Keratinocyte (primary cell): ENCODE measurements around the gene ENDOU. TPM values are rescaled to one million over a fixed set of nuclear protein-coding genes. Genes with fewer than 3 reads are reported as not detected.
A peak's percentile ranks its signal among the peaks of the same experiment; 100 is the strongest.

Experiments
- DNase-seq: peaks from one replicate; pipeline ENCODE4 v3.0.0-alpha.2; 2011; ENCODE audit warnings: low read depth, missing footprints, low spot score
- FAIRE-seq: peaks from 2 replicates; lab custom pipeline; 2011; peaks lifted over from hg19 to GRCh38; lab: Jason Lieb, UNC
- H2AFZ ChIP-seq: 2 replicates; pipeline ENCODE4 v1.6.0; 2012; ENCODE audit warnings: low read length, control low read depth, inconsistent platforms; ENCODE audit not compliant: control insufficient read depth
- H3K27ac ChIP-seq: 2 replicates; pipeline ENCODE4 v1.5.1; 2011; ENCODE audit warnings: low read length; ENCODE audit not compliant: control insufficient read depth, insufficient read depth
- H3K27me3 ChIP-seq: 3 replicates; pipeline ENCODE4 v1.6.0; 2011; ENCODE audit warnings: low read length; ENCODE audit not compliant: control insufficient read depth, insufficient read depth; ENCODE audit errors: extremely low read depth
- H3K36me3 ChIP-seq, 2 experiments: 2 replicates in 1 of 2; 3 replicates in 1 of 2; pipeline ENCODE4 v1.5.1; 2011; ENCODE audit warnings: low read length in 2 of 2, mild to moderate bottlenecking in 1 of 2; ENCODE audit not compliant: control insufficient read depth in 2 of 2, insufficient read depth in 2 of 2; ENCODE audit errors: extremely low read depth in 1 of 2
- H3K4me1 ChIP-seq: 3 replicates; pipeline ENCODE4 v1.5.1; 2011; ENCODE audit warnings: low read length; ENCODE audit not compliant: control insufficient read depth, insufficient read depth; ENCODE audit errors: extremely low read depth
- H3K4me2 ChIP-seq: 3 replicates; pipeline ENCODE4 v1.6.0; 2011; ENCODE audit warnings: low read depth, low read length; ENCODE audit not compliant: control insufficient read depth, insufficient read depth; ENCODE audit errors: extremely low read depth
- H3K4me3 ChIP-seq, 3 experiments: fragments of 200-600 bp in 1 of 3; sonication (generic) in 1 of 3; 2 replicates in 2 of 3; 3 replicates in 1 of 3; pipeline ENCODE4 v1.5.1; 2011 to 2016; ENCODE audit warnings: low read length in 3 of 3, mild to moderate bottlenecking in 3 of 3, control low read depth in 2 of 3, inconsistent platforms in 1 of 3, low read depth in 1 of 3, mixed read lengths in 1 of 3, mixed run types in 1 of 3, moderate library complexity in 1 of 3; ENCODE audit not compliant: control insufficient read depth in 2 of 3, insufficient read depth in 2 of 3; ENCODE audit errors: extremely low read depth in 1 of 3
- H3K79me2 ChIP-seq: 2 replicates; pipeline ENCODE4 v1.6.0; 2012; ENCODE audit warnings: low read length; ENCODE audit not compliant: control insufficient read depth, insufficient read depth
- H3K9ac ChIP-seq: 3 replicates; pipeline ENCODE4 v1.6.0; 2011; ENCODE audit warnings: low read length; ENCODE audit not compliant: control insufficient read depth, insufficient read depth; ENCODE audit errors: extremely low read depth
- H3K9me1 ChIP-seq: 3 replicates; pipeline ENCODE4 v1.6.0; 2011; ENCODE audit warnings: low read length; ENCODE audit not compliant: control insufficient read depth, insufficient read depth; ENCODE audit errors: extremely low read depth
- H3K9me3 ChIP-seq: 2 replicates; pipeline ENCODE4 v1.5.1; 2012; ENCODE audit warnings: low read depth, low read length; ENCODE audit not compliant: control insufficient read depth
- H4K20me1 ChIP-seq: 3 replicates; pipeline ENCODE4 v1.6.0; 2011; ENCODE audit warnings: low read length; ENCODE audit not compliant: control insufficient read depth, insufficient read depth; ENCODE audit errors: extremely low read depth
- CTCF ChIP-seq, 3 experiments: IDR thresholded peaks in 1 of 3; conservative IDR thresholded peaks in 1 of 3; optimal IDR thresholded peaks in 1 of 3; 2 replicates in 2 of 3; 3 replicates in 1 of 3; pipeline versions ENCODE3 to v1.5.1; 2011; ENCODE audit warnings: low read length in 3 of 3, mild to moderate bottlenecking in 3 of 3, moderate library complexity in 2 of 3, control low read depth in 1 of 3, inconsistent platforms in 1 of 3; ENCODE audit not compliant: insufficient read depth in 2 of 3; ENCODE audit errors: extremely low read depth in 1 of 3
- EZH2 ChIP-seq: IDR thresholded peaks from one replicate; pipeline ENCODE4 v1.6.1; 2012; ENCODE audit warnings: inconsistent platforms, mild to moderate bottlenecking, low read length, moderate library complexity
- dilution Hi-C: fragments of 300-500 bp; cut with MboI; formaldehyde crosslinking; loops from one replicate; pipeline ENCODE4 v1.7.0; 2020; ENCODE audit warnings: low sequenced_read_pairs; ENCODE audit not compliant: extremely low pct_ligation_motif_present
- polyA plus RNA-seq, 5 experiments: library from polyadenylated mRNA; depleted of rRNA in 3 of 5; stranded (reverse) in 3 of 5; stranded (forward) in 1 of 5; unstranded in 1 of 5; fragments of >200 nt; gene quantifications; 1 replicate in 1 of 5; 2 replicates in 3 of 5; 3 replicates in 1 of 5; pipeline versions ENCODE4 v1.2.1 to v1.2.3, GENCODE V29; 2011 to 2012; ENCODE audit warnings: missing spikeins in 2 of 5, low read depth in 1 of 5, low replicate concordance in 1 of 5

Gene ENDOU
- polyA plus RNA-seq, 1 donor (not counting 4 experiments of a cell fraction or from before 2014, with no cell fraction given), result 0.33 TPM

GRCh38 chr12:47751561-47751960 lies 26.3 kb upstream of the ENDOU start:
- dilution Hi-C loops, result no loop called here
- H3K9me3 ChIP-seq, result no peaks in the 10 kb centered on the region
- DNase-seq (no peak), FAIRE-seq (peak; percentile 51)
- H3K36me3 ChIP-seq, result peaks cover 5 to 19% of the 10 kb centered on the region in 2 experiments
- H3K79me2 ChIP-seq, result no peaks in the 10 kb centered on the region
- peak overlapping the region; percentile 93 for H3K27ac ChIP-seq
- no peaks in the 10 kb centered on the region for H4K20me1 ChIP-seq
- H3K4me3 ChIP-seq, result no peak overlapping the region
- H3K27me3 ChIP-seq, result no peaks in the 10 kb centered on the region
- peaks cover 62% of the 10 kb centered on the region for H3K4me1 ChIP-seq
- peak overlapping the region; percentile 72 for H3K9ac ChIP-seq
- peak overlapping the region; percentile 80 for H3K4me2 ChIP-seq
- TF ChIP-seq CTCF (optimal IDR thresholded peaks at IDR 0.05 in 1 of 3, IDR thresholded peaks at IDR 0.05 in 1 of 3, conservative IDR thresholded peaks at IDR 0.05 in 1 of 3; ENCODE audit: extremely low read depth in 1 of 3, insufficient read depth in 2 of 3, low read length in 3 of 3) (no peak), EZH2 (no peak)
- H2AFZ ChIP-seq, result no peak overlapping the region
- peaks cover 4% of the 10 kb centered on the region for H3K9me1 ChIP-seq

- Histone ChIP-seq H3K4me2 (no peak overlapping the region), H3K4me1 (peaks cover 59% of the 10 kb centered on the region), H3K9me1 (peaks cover 4% of the 10 kb centered on the region), H3K9ac (no peak overlapping the region), H3K27ac (no peak overlapping the region), H3K36me3 (peaks cover 6 to 19% of the 10 kb centered on the region in 2 experiments), H3K9me3 (no peaks in the 10 kb centered on the region), H3K27me3 (no peaks in the 10 kb centered on the region), H4K20me1 (no peaks in the 10 kb centered on the region), H3K4me3 (no peak overlapping the region), H3K79me2 (no peaks in the 10 kb centered on the region), H2AFZ (no peak overlapping the region)
- DNase-seq (no peak), FAIRE-seq (no peak)
- TF ChIP-seq EZH2, result no peak
- TF ChIP-seq CTCF (optimal IDR thresholded peaks at IDR 0.05 in 1 of 3, IDR thresholded peaks at IDR 0.05 in 1 of 3, conservative IDR thresholded peaks at IDR 0.05 in 1 of 3; ENCODE audit: extremely low read depth in 1 of 3, insufficient read depth in 2 of 3, low read length in 3 of 3), result no peak
- dilution Hi-C loops, result no loop called here
Observed at GRCh38 chr12:47750916-47751470, 25.7 kb upstream of the ENDOU start.
